GM23248 (cell line): ENCODE data around the gene CAMTA1. TPM values are rescaled to one million over a fixed set of nuclear protein-coding genes. Genes with fewer than 3 reads are reported as not detected.
"Not testable (repeated sequence)": the region's sequence is repeated elsewhere in the genome, so short reads cannot be mapped to it uniquely, and the experiment has no call there.

Experiments
- DNase-seq: peaks from one replicate; pipeline ENCODE4 v3.0.0-alpha.2; 2015
- H2AFZ ChIP-seq: fragments of 200-600 bp; sonication (generic); 2 replicates; pipeline ENCODE4 v1.6.1; 2016; ENCODE audit warnings: antibody characterized with exemption
- H3F3A ChIP-seq: fragments of 200-600 bp; sonication (generic); 2 replicates; pipeline ENCODE4 v1.6.1; 2016; ENCODE audit warnings: mild to moderate bottlenecking, antibody characterized with exemption, mixed run types; ENCODE audit not compliant: insufficient read depth
- H3K27ac ChIP-seq: fragments of 200-600 bp; sonication (generic); 2 replicates; pipeline ENCODE4 v1.5.1; 2016; ENCODE audit warnings: mild to moderate bottlenecking
- H3K27me3 ChIP-seq: fragments of 200-600 bp; sonication (generic); replicated peaks from 2 replicates; pipeline ENCODE4 v1.6.1; 2016; ENCODE audit warnings: mild to moderate bottlenecking; ENCODE audit not compliant: insufficient read depth
- H3K36me3 ChIP-seq: fragments of 200-600 bp; sonication (generic); 2 replicates; pipeline ENCODE4 v1.6.1; 2016; ENCODE audit warnings: low read depth, mild to moderate bottlenecking
- H3K4me1 ChIP-seq: fragments of 200-600 bp; sonication (generic); 2 replicates; pipeline ENCODE4 v1.6.1; 2016; ENCODE audit warnings: mild to moderate bottlenecking; ENCODE audit not compliant: insufficient read depth
- H3K4me2 ChIP-seq: fragments of 200-600 bp; sonication (generic); one replicate; pipeline ENCODE4 v1.6.1; 2016; ENCODE audit warnings: mild to moderate bottlenecking; ENCODE audit not compliant: unreplicated experiment
- H3K4me3 ChIP-seq: fragments of 200-600 bp; sonication (generic); 2 replicates; pipeline ENCODE4 v1.5.1; 2016; ENCODE audit warnings: mild to moderate bottlenecking
- H3K79me2 ChIP-seq: fragments of 200-600 bp; sonication (generic); 2 replicates; pipeline ENCODE4 v1.6.1; 2016; ENCODE audit warnings: mild to moderate bottlenecking; ENCODE audit not compliant: insufficient read depth
- H3K9ac ChIP-seq: fragments of 200-600 bp; sonication (generic); 2 replicates; pipeline ENCODE4 v1.6.1; 2016; ENCODE audit warnings: mild to moderate bottlenecking
- H3K9me2 ChIP-seq: fragments of 200-600 bp; sonication (generic); 2 replicates; pipeline ENCODE4 v1.6.1; 2016; ENCODE audit warnings: mixed run types, mild to moderate bottlenecking, moderate library complexity; ENCODE audit not compliant: insufficient read depth
- H3K9me3 ChIP-seq: fragments of 200-600 bp; sonication (generic); one replicate; pipeline ENCODE4 v1.6.1; 2017; ENCODE audit warnings: low read depth
- H4K20me1 ChIP-seq: fragments of 200-600 bp; sonication (generic); 2 replicates; pipeline ENCODE4 v1.6.0; 2016; ENCODE audit not compliant: insufficient read depth
- EZH2 ChIP-seq: fragments of 200-600 bp; sonication (generic); IDR thresholded peaks from 2 replicates; pipeline ENCODE4 v1.6.1; 2018; ENCODE audit warnings: antibody characterized with exemption, mild to moderate bottlenecking; ENCODE audit not compliant: insufficient read depth, poor library complexity, severe bottlenecking
- EZH2phosphoT487 ChIP-seq: fragments of 200-600 bp; sonication (generic); IDR thresholded peaks from 2 replicates; pipeline ENCODE4 v1.6.1; 2018; ENCODE audit warnings: antibody characterized with exemption, moderate library complexity, mild to moderate bottlenecking, low read depth; ENCODE audit not compliant: insufficient read depth
- WGBS, 2 experiments: methylation state at CpG; one replicate each; pipeline ENCODE4 v1.1.6; 2015 to 2017; ENCODE audit warnings: low lambda C conversion rate in 2 of 2, low coverage in 1 of 2; ENCODE audit errors: missing lambda C conversion rate in 2 of 2; 5-methylcytosine and 5-hydroxymethylcytosine counted together
- in situ Hi-C: fragments of 300-500 bp; cut with MboI; formaldehyde crosslinking; loops from 2 replicates; pipeline ENCODE4 v1.15.0; 2020
- polyA plus RNA-seq: library from polyadenylated mRNA; unstranded; fragments of >200 nt; fragmentation: Nextera tagmentation; extraction: Ambion mirVana; gene quantifications from 2 replicates; pipeline ENCODE4 v1.2.1, GENCODE V29; 2016
- total RNA-seq: library from RNA; depleted of rRNA; stranded (reverse); fragments of >200 nt; shearing (Covaris generic); gene quantifications from 2 replicates; pipeline ENCODE4 v1.2.3, GENCODE V29; 2014

The CAMTA1 gene
- total and polyA plus RNA-seq, 2 experiments from 2014 or later, result 50.1 to 165 TPM

DNA sequence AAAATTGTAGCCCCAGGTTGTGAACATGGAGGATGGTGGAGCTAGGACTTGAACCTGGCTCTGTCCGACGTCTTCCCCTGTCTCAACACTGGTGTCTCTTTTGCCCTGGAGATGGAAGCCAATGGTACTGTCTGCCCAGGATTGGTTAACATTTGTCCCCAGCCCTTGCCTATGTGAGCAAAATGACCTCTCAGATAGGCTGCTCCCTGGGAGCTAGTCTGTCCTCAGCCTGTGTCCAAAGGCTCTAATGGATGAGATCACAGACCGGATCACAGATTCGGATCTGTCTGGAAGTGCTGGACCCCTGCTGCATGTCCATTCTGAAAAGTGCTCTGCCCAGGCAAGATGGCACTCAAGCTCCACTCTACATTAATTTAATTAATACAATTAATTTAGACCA lies 591.4 kb downstream of the CAMTA1 start:
- Histone ChIP-seq H3K27ac (no peak overlapping the region), H3F3A (peaks cover 8% of the 10 kb centered on the region; the same call in 1 of the 2 replicates), H3K27me3 (no peaks in the 10 kb centered on the region), H3K9ac (no peak overlapping the region), H3K36me3 (no peaks in the 10 kb centered on the region), H3K4me2 (no peak overlapping the region), H3K9me2 (no peaks in the 10 kb centered on the region), H3K4me3 (no peak overlapping the region), H3K4me1 (peaks cover 11% of the 10 kb centered on the region; the same call in 1 of the 2 replicates), H2AFZ (no peak overlapping the region), H4K20me1 (no peaks in the 10 kb centered on the region), H3K79me2 (no peaks in the 10 kb centered on the region), H3K9me3 (no peaks in the 10 kb centered on the region)
- in situ Hi-C loops, result no loop called here
- TF ChIP-seq EZH2phosphoT487 (no peak), EZH2 (no peak)
- DNase-seq, result no peak
- 96 to 97% methylated on average over 4 of the region's 4 CpGs for WGBS, 2 experiments

DNA sequence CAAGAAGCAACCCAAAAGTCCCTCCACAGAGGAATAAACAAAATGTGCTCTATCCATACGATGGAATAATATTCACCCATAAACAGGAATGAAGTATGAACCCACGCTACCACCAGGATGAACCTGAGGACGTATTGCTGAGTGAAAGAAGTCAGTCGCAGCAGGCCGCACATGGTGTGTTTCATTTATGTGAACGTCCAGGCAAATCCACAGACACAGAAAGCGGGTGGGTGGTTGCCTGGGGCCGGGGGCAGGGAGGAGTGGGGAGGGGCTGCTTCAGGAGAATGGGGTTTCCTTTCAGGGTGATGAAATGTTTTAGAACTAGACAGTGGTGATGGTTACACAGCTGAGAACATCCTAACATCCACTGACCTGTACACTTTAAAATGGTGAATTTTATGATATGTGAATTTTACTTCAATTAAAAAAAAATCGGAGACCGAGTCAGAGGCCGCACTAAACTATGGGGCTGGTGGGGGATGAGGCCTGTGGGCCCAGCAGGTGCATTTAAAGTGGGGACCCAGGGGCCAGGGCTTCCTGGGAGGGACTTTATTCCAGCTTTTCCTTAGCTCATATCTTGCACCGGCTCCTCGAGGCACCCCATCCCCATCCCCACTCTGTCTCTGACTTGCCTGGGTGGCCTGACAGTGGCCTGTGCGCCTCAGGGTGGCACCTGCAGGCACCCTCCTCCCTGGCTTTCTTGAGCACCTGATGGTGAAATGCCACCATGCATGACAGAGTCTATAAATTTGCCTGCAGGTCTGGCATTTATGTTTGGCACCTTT lies 593.3 kb downstream of the CAMTA1 start:
- peaks cover 8% of the 10 kb centered on the region; the same call in 1 of the 2 replicates for H3F3A ChIP-seq
- no peaks in the 10 kb centered on the region for H3K79me2 ChIP-seq
- DNase-seq, result no peak
- no peaks in the 10 kb centered on the region for H3K36me3 ChIP-seq
- no peak for TF ChIP-seq EZH2phosphoT487
- no peak for TF ChIP-seq EZH2
- no peaks in the 10 kb centered on the region for H3K9me3 ChIP-seq
- H3K27me3 ChIP-seq, result no peaks in the 10 kb centered on the region
- in situ Hi-C loops, result no loop called here
- no peak overlapping the region for H2AFZ ChIP-seq
- no peak overlapping the region for H3K9ac ChIP-seq
- H3K9me2 ChIP-seq, result no peaks in the 10 kb centered on the region
- peaks cover 11% of the 10 kb centered on the region; the same call in 1 of the 2 replicates for H3K4me1 ChIP-seq
- H3K4me2 ChIP-seq, result peak overlapping the region; percentile 63
- WGBS, 2 experiments, result 82 to 83% methylated on average over 14 of the region's 14 CpGs
- H3K27ac ChIP-seq, result no peak overlapping the region
- no peaks in the 10 kb centered on the region for H4K20me1 ChIP-seq
- peak overlapping the region; percentile 50 for H3K4me3 ChIP-seq

DNA sequence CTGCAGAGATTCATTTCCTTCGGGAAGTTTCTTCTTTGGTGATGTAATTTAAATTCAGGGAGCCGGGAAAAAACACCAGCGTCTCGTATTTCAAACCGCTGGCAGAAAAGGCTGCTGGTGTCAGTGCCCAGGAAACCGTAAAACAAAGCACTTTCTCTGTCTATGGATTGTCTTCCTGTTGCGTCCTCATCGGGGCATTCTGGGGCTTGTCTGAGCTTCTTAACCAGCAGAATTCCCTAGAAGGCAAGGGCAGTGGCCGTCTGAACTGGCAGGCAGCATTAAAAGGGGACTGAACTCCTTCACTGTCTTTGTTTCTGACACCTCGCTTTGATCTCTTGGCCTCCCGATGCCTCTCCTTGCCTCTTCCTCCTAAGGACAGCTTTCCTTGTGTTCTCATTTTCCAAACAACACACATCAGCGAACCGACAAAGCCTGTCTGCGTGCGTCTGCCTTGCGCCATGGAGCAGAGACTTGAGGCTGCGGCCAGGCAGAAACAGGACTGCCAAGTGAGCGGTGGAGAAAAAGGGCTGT lies 594.3 kb downstream of the CAMTA1 start:
- no peaks in the 10 kb centered on the region for H3K27me3 ChIP-seq
- no peaks in the 10 kb centered on the region for H3K79me2 ChIP-seq
- no peaks in the 10 kb centered on the region for H3K36me3 ChIP-seq
- TF ChIP-seq EZH2phosphoT487 (no peak), EZH2 (no peak)
- peak overlapping the region; percentile 63 for H3K9ac ChIP-seq
- peak overlapping the region; percentile 53 for H3K27ac ChIP-seq
- H3F3A ChIP-seq, result peaks cover 8% of the 10 kb centered on the region; the same call in 1 of the 2 replicates
- in situ Hi-C loops, result no loop called here
- DNase-seq, result peak; percentile 81
- H3K9me3 ChIP-seq, result no peaks in the 10 kb centered on the region
- H3K4me2 ChIP-seq, result peak overlapping the region; percentile 63
- H4K20me1 ChIP-seq, result no peaks in the 10 kb centered on the region
- peak overlapping the region; percentile 79 for H2AFZ ChIP-seq
- peak overlapping the region; percentile 50 for H3K4me3 ChIP-seq
- no peaks in the 10 kb centered on the region for H3K9me2 ChIP-seq
- WGBS, 2 experiments, result 6 to 10% methylated on average over 18 of the region's 18 CpGs
- H3K4me1 ChIP-seq, result peaks cover 11% of the 10 kb centered on the region; the same call in 1 of the 2 replicates

DNA sequence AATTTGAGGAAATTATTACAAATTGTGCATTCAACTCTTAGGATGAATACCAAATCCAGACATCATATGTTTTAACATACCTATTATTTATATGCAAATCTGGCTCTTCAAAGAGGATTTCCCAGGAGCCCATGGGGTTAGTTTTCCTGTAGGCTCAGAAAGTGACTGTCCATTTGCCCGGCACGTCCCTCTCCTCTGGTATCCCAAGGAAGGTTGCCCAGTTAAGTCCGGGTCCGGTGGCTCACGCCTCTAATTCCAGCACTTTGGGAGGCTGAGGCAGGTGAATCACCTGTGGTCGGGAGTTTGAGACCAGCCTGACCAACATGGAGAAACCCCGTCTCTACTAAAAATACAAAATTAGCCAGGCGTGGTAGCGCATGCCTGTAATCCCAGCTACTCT lies 594.8 kb downstream of the CAMTA1 start:
- H3K4me2 ChIP-seq, H3K4me3 ChIP-seq, H3F3A ChIP-seq, H3K9me2 ChIP-seq, H4K20me1 ChIP-seq, H3K36me3 ChIP-seq, H3K9ac ChIP-seq, H3K9me3 ChIP-seq, in situ Hi-C loops, H3K79me2 ChIP-seq, DNase-seq, H3K27me3 ChIP-seq: not testable (repeated sequence)
- H3K4me1 ChIP-seq, result peaks cover 11% of the 10 kb centered on the region; the same call in 1 of the 2 replicates
- WGBS, 2 experiments, result 92% methylated on average over 9 of the region's 9 CpGs
- peak overlapping the region; percentile 53; the same call in 1 of the 2 replicates for H3K27ac ChIP-seq
- 0 out of 2 replicates have a peak overlapping the region, but pooled peaks have one; percentile 79 for H2AFZ ChIP-seq
